ENCODE data around the gene SMAD6. TPM values are rescaled to one million over a fixed set of nuclear protein-coding genes. Genes with fewer than 3 reads are reported as not detected.

The SMAD6 gene
- total RNA-seq, 4 donors from 2014 or later = 59.3 to 118 (median 62.3) TPM

DNA sequence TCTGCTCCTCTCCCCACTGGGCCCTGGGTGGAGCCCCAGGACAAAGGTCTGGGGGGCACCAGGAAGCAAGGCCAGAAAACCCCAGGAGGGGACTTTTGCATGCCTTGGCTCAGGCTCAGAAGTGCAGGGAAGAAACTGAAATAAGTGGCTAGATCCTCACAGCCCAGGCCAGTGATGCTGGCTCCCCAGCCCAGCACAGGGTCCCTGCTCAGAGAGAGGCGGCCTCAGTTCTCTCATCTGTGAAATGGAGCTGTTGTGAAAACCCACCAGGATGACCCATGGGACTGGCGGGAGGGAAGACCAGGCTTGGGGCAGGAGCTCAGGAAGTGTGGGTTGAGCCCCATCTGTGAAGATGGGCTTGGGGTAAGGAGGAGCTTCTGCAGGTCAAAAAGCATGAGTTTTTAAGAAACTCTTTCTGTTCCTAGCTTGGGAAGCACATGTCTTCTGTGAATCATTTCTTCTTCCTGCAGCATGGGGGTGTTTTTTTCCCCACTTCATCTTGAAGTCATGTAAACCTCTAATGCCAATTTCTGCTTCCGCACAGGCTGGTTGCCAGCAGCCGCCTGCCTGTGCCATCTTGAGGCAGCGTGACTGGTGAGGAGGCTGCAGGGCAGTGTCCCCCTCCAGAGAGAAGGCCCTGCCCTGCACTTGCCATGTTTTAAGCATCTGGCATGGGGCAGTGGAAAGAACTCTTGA is 118.6 kb downstream of the SMAD6 start:
- no peak for TF ChIP-seq POLR2A (IDR thresholded peaks at IDR 0.05)
- TF ChIP-seq, protein P1, sequence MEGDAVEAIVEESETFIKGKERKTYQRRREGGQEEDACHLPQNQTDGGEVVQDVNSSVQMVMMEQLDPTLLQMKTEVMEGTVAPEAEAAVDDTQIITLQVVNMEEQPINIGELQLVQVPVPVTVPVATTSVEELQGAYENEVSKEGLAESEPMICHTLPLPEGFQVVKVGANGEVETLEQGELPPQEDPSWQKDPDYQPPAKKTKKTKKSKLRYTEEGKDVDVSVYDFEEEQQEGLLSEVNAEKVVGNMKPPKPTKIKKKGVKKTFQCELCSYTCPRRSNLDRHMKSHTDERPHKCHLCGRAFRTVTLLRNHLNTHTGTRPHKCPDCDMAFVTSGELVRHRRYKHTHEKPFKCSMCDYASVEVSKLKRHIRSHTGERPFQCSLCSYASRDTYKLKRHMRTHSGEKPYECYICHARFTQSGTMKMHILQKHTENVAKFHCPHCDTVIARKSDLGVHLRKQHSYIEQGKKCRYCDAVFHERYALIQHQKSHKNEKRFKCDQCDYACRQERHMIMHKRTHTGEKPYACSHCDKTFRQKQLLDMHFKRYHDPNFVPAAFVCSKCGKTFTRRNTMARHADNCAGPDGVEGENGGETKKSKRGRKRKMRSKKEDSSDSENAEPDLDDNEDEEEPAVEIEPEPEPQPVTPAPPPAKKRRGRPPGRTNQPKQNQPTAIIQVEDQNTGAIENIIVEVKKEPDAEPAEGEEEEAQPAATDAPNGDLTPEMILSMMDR (IDR thresholded peaks at IDR 0.05) = no peak
- Histone ChIP-seq H3K4me1 (no peaks in the 10 kb centered on the region), H3K36me3 (no peaks in the 10 kb centered on the region), H3K27ac (no peak overlapping the region), H3K9me3 (no peaks in the 10 kb centered on the region), H3K4me3 (replicated peaks in 1 of 3) (no peak overlapping the region), H3K27me3 (no peaks in the 10 kb centered on the region)
- WGBS, 2 donors = 91 to 97% methylated on average over 5 of the region's 5 CpGs
- no peak for DNase-seq
- intact Hi-C loops (cut with DNase I) = no loop called here

DNA sequence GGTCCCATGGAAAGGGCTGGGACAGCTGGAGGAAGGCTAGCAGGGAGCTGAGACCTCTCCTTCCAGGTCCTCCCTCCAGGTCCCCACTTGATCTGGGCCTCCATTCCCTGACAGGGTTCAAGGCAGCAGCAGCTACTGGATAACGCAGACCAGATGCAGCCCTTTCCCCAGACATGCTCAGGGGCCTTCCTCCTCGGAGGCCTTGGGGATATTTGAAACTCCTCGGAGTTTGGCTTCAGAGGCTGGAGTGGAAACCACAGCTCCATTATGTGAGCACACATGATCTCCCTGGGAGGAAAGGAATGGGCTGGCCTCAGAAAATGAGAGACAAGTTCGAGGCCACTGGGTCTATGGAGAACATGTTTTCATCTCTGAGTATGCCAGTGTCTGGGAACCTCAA is 119.3 kb downstream of the SMAD6 start:
- no peaks in the 10 kb centered on the region for H3K4me1 ChIP-seq
- H3K27ac ChIP-seq = no peak overlapping the region
- no peaks in the 10 kb centered on the region for H3K36me3 ChIP-seq
- H3K27me3 ChIP-seq = no peaks in the 10 kb centered on the region
- no peak for DNase-seq
- no peaks in the 10 kb centered on the region for H3K9me3 ChIP-seq
- 84% methylated on average over 4 of the region's 4 CpGs for WGBS, 2 donors
- intact Hi-C loops (cut with DNase I) = no loop called here
- TF ChIP-seq, protein P1 (IDR thresholded peaks at IDR 0.05) = no peak
- TF ChIP-seq POLR2A (IDR thresholded peaks at IDR 0.05) = no peak
- H3K4me3 ChIP-seq (replicated peaks in 1 of 3) = no peak overlapping the region

DNA sequence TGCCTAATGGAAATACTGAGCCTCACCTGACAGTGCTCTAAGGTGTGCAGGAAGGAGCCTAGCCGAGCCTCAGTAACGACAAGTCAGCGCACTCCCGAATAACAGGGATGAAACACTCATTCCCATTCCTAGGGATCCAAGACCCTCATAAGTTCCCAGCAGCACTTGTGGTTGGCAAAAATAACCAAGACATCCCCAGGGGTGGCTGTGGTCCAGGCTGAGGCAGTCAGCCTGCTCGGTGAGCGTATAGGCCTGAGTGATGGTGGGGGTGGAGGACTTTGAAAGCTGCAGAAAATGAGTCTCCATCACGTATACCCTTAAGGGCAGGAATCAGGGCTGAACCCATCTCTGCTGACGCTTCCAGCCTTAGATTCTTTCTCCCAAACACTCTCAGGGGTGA is 120.1 kb downstream of the SMAD6 start:
- no peak for TF ChIP-seq POLR2A (IDR thresholded peaks at IDR 0.05)
- TF ChIP-seq, protein P1 (IDR thresholded peaks at IDR 0.05) = no peak
- Histone ChIP-seq H3K4me1 (no peaks in the 10 kb centered on the region), H3K4me3 (replicated peaks in 1 of 3) (no peak overlapping the region), H3K27me3 (no peaks in the 10 kb centered on the region), H3K9me3 (no peaks in the 10 kb centered on the region), H3K27ac (no peak overlapping the region), H3K36me3 (no peaks in the 10 kb centered on the region)
- no peak for DNase-seq
- intact Hi-C loops (cut with DNase I) = no loop called here
- WGBS, 2 donors = 75 to 87% methylated on average over 8 of the region's 8 CpGs

DNA sequence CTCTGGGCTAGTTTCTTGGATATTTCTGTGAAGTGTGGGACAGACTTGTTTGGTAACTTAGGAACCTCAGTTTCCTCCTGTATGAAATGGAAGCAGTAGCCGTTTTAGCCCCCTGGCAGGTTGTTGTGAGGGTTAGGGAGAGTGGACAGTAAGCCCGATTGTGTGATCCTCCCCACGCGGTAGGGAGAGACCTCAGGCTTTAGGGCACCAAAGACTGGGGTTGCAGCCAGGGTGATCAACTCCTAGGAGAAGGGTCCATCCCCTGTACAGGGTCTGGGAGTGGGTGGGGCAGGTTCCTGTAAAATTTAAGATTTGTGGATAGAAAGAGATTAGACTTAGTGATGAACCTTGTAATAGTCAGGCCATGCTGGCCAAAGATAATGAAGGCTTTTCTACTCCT is 120.5 kb downstream of the SMAD6 start:
- DNase-seq = no peak
- Histone ChIP-seq H3K27me3 (no peaks in the 10 kb centered on the region), H3K36me3 (no peaks in the 10 kb centered on the region), H3K27ac (no peak overlapping the region), H3K4me3 (replicated peaks in 1 of 3) (no peak overlapping the region), H3K9me3 (no peaks in the 10 kb centered on the region), H3K4me1 (no peaks in the 10 kb centered on the region)
- intact Hi-C loops (cut with DNase I) = no loop called here
- TF ChIP-seq POLR2A (IDR thresholded peaks at IDR 0.05) = no peak
- TF ChIP-seq, protein P1 (IDR thresholded peaks at IDR 0.05) = no peak
- 92 to 95% methylated on average over 4 of the region's 4 CpGs for WGBS, 2 donors

DNA sequence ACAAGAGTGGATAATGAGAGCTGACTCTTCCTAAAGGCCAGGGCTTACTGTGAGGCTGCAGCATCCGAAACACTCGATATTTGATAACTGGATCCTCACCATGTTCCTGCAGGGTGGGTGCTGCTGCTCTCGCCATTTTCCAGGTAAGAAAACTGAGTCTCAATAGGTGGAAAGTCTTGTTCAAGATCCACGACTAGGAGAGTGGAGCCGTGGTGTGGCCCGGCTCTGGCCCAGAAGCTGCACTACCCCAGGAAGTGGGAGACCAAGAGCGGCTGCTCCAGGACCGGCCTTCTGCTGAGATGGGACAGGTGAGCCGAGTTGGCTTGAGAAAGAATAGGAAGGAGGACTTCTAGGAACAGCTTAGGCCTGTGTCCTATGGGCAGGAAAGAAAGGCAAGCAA is 121.6 kb downstream of the SMAD6 start:
- TF ChIP-seq POLR2A (IDR thresholded peaks at IDR 0.05) = no peak
- TF ChIP-seq, protein P1 (IDR thresholded peaks at IDR 0.05) = no peak
- no peaks in the 10 kb centered on the region for H3K36me3 ChIP-seq
- H3K27ac ChIP-seq = no peak overlapping the region
- no peak for DNase-seq
- H3K27me3 ChIP-seq = no peaks in the 10 kb centered on the region
- intact Hi-C loops (cut with DNase I) = no loop called here
- no peak overlapping the region for H3K4me3 ChIP-seq (replicated peaks in 1 of 3)
- H3K4me1 ChIP-seq = no peaks in the 10 kb centered on the region
- no peaks in the 10 kb centered on the region for H3K9me3 ChIP-seq
- 93 to 97% methylated on average over 9 of the region's 9 CpGs for WGBS, 2 donors
